BLaER1 (cell line): Measurements from ENCODE around the gene DHX35.
A peak's percentile ranks its signal among the peaks of the same experiment; 100 is the strongest.

ENCODE experiments used
- H3K27ac ChIP-seq: shearing (Covaris generic); formaldehyde crosslinking; 2 replicates; pipeline ENCODE4 v1.8.1; 2022
- H3K27me3 ChIP-seq: shearing (Covaris generic); formaldehyde crosslinking; 2 replicates; pipeline ENCODE4 v1.8.1; 2022
- H3K36me3 ChIP-seq: shearing (Covaris generic); formaldehyde crosslinking; 2 replicates; pipeline ENCODE4 v1.8.1; 2022
- H3K4me1 ChIP-seq: shearing (Covaris generic); formaldehyde crosslinking; 2 replicates; pipeline ENCODE4 v1.8.1; 2022
- H3K4me2 ChIP-seq: shearing (Covaris generic); formaldehyde crosslinking; 2 replicates; pipeline ENCODE4 v1.8.1; 2022
- H3K4me3 ChIP-seq: shearing (Covaris generic); formaldehyde crosslinking; 2 replicates; pipeline ENCODE4 v1.8.1; 2022
- H3K9ac ChIP-seq: shearing (Covaris generic); formaldehyde crosslinking; 2 replicates; pipeline ENCODE4 v1.8.1; 2022
- H3K9me3 ChIP-seq: shearing (Covaris generic); formaldehyde crosslinking; 2 replicates; pipeline ENCODE4 v1.8.1; 2022
- H4K20me1 ChIP-seq: shearing (Covaris generic); formaldehyde crosslinking; 2 replicates; pipeline ENCODE4 v1.8.1; 2022
- Cebpa-rat ChIP-seq: shearing (Covaris generic); IDR thresholded peaks from 2 replicates; pipeline ENCODE4 v1.8.1; 2022

DHX35 gene

DNA sequence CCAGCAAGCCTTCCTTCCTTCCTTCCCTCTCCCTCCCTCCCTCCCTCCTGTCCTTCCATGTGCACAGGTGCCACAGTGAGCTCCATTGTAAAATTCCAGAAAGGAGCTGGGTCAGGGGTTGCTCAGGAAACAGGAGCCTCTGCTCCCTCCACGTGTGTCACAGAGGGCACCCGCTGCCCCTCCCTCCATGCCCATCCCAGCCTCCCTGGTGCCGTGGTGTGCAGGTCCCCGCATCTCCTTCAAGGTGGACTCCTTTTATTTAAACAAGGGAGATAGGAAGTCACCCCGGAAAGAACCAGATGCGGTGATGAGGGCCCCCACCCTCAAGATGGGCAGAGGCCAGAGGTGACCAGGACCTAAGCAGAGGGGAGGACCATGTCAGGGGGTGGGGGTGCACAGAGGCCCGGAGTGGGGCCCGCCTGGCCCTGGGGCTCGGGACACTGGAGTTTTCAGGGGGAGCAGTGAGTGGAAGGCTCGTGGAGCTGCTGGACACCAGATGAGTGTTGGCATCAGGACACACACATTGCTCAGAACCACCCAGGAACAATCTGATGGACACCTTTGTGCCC lies 85.4 kb downstream of the DHX35 start:
- Histone ChIP-seq H3K4me3 (no peak overlapping the region), H3K27me3 (no peaks in the 10 kb centered on the region), H3K9me3 (no peaks in the 10 kb centered on the region), H3K4me2 (no peak overlapping the region), H4K20me1 (no peaks in the 10 kb centered on the region), H3K4me1 (peaks cover 11% of the 10 kb centered on the region), H3K9ac (no peak overlapping the region), H3K36me3 (peaks cover 7% of the 10 kb centered on the region), H3K27ac (no peak overlapping the region)
- TF ChIP-seq Cebpa-rat: no peak

DNA sequence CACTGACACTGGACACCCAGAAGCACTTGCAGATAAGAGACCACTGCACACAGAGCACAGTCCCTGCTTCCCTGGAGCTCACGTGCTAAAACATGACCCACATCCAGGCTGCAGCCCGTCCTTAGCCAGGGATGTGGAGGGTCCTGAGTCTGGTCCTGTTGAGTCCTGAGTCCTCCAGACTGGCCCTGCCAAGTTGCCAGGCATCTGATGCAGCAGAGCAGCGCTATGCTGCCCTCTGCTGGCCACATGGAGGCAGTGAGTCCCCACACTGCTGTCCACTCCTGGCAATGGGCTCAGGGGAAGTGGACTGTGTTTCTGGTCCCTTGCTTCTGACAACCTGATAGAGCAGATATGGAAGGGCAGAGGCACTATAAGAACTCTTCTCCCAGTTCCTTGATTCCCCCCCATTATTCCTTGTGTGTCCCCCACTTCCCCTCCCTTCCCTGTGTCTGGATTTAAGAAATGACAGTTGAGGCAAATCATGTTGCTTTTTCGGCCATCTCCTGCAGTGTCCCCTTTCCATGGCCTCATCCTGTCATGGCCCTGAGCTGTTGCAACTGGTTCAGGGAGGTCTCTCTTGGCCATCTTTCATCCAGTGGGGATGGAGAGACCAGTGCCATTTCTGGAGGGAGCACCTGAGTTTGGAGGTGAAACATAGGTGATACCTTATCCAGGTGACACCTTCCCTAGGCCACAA lies 86.0 kb downstream of the DHX35 start:
- Histone ChIP-seq H3K9me3 (no peaks in the 10 kb centered on the region), H3K4me3 (no peak overlapping the region), H4K20me1 (no peaks in the 10 kb centered on the region), H3K27ac (no peak overlapping the region), H3K36me3 (peaks cover under 1% of the 10 kb centered on the region), H3K4me2 (no peak overlapping the region), H3K27me3 (no peaks in the 10 kb centered on the region), H3K4me1 (peaks cover 11% of the 10 kb centered on the region), H3K9ac (no peak overlapping the region)
- TF ChIP-seq Cebpa-rat: no peak

DNA sequence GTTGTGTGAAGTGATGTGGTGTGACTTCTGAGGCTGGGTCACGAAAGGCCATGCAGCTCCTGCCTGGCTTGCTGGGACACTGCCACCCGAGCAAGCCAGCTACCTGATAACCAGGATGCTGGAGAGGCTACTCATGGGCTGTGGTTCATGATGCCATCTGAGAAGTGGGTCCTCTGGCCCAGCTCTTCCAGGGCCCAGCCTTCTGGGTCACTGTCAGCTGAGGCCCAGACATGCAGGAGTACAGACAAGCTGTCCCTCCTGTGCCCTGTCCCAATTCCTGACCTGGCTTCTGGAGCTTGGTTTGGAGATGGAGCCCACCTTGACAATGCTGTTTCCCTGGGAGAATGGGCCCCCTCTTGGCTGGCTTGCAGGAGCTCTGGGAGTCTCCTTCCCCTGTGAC lies 87.0 kb downstream of the DHX35 start:
- Histone ChIP-seq H3K9ac (peak overlapping the region; percentile 82; the same call in 1 of the 2 replicates), H3K4me1 (peaks cover 11% of the 10 kb centered on the region), H4K20me1 (no peaks in the 10 kb centered on the region), H3K27ac (no peak overlapping the region), H3K4me3 (peak overlapping the region; percentile 79; the same call in 1 of the 2 replicates), H3K9me3 (no peaks in the 10 kb centered on the region), H3K36me3 (no peaks in the 10 kb centered on the region), H3K4me2 (peak overlapping the region; percentile 94), H3K27me3 (no peaks in the 10 kb centered on the region)
- TF ChIP-seq Cebpa-rat: no peak

DNA sequence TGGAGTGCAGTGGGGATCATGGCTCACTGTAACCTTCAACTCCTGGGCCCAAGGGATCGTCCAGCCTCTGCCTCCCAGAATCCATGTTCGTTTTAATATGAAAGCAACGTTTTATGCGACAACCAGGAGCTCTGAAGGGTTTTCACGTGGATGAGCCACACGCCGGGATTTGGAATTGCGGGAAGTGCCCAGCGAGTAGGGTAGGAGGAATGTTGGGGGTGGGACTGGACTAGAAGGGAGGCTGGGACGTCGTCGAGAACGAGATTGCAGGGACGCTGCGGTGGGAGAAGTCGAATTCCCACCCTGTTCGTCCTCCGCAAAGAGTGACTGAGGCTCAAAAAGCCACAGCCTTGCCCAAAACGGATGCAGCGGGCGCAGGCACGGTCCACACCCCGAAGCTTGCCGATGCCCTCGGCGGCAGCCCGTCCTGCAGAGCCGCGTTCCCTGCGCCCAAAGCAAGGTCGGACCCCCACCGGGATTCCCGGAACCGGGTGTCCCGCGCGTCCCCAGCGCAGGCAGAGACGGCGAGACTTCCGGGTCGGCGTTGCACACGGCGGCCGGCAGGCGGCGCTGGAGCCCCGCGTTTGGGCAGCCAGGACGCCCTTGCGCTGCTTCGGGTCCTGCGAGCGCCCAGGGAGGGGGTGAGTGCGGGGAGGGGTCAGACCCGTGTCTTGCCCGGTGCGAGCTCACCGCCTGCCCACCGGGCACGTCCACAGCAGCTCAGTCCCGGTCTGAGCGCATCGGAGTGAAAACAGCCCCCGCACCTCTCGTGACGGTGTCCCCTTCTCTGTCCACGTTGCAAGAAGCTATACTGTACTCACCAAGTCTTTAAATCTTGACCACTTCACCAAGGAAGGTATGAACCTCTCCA lies 87.8 kb downstream of the DHX35 start:
- no peaks in the 10 kb centered on the region for H3K36me3 ChIP-seq
- peak overlapping the region; percentile 81 for H3K27ac ChIP-seq
- H3K9ac ChIP-seq: peak overlapping the region; percentile 82
- no peaks in the 10 kb centered on the region for H3K9me3 ChIP-seq
- H4K20me1 ChIP-seq: no peaks in the 10 kb centered on the region
- peak overlapping the region; percentile 94 for H3K4me2 ChIP-seq
- no peaks in the 10 kb centered on the region for H3K27me3 ChIP-seq
- peak overlapping the region; percentile 79 for H3K4me3 ChIP-seq
- H3K4me1 ChIP-seq: peaks cover 11% of the 10 kb centered on the region
- TF ChIP-seq Cebpa-rat: no peak

DNA sequence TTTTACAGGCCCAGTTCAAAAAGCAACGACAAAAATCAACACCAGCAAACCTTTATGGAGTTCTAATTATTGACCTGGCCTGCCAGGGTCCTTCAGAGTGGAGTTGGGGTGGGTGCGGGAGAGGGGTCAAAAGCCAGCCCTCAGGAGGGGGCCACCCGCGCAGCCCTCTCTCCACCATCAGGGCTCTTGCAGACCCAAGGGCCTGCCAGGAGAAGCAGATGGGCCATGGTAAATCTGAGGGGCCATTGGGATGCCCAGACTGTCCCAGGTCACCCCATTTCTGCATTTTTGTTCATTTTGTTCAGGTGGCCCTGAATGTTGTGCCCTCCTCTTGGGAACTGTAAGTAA lies 88.4 kb downstream of the DHX35 start:
- Histone ChIP-seq H3K9me3 (no peaks in the 10 kb centered on the region), H3K4me2 (peak overlapping the region; percentile 94), H3K4me3 (peak overlapping the region; percentile 79), H4K20me1 (no peaks in the 10 kb centered on the region), H3K36me3 (no peaks in the 10 kb centered on the region), H3K27me3 (no peaks in the 10 kb centered on the region), H3K27ac (peak overlapping the region; percentile 81), H3K4me1 (peaks cover 11% of the 10 kb centered on the region), H3K9ac (peak overlapping the region; percentile 82)
- TF ChIP-seq Cebpa-rat: no peak

DNA sequence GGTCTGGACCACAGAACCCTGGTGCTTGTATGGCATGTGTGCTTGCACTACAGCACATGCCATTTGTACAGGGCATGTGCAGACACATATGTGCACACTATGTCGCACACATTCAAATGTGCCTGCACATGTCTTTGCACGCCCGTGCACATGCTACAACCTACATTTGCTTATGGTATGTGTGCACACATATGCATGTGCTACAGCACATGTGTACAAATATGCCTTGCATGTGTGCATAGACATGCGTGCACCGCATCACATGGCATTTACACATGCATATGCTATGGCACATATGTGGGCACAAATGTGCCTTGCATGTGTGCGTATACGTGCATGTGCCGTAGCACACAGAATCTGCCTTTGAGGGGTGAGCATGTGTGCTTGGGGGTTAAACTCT lies 90.5 kb downstream of the DHX35 start:
- no peaks in the 10 kb centered on the region for H3K36me3 ChIP-seq
- no peaks in the 10 kb centered on the region for H3K9me3 ChIP-seq
- TF ChIP-seq Cebpa-rat: no peak
- H4K20me1 ChIP-seq: no peaks in the 10 kb centered on the region
- no peak overlapping the region for H3K4me2 ChIP-seq
- peaks cover 11% of the 10 kb centered on the region for H3K4me1 ChIP-seq
- no peak overlapping the region for H3K9ac ChIP-seq
- H3K27ac ChIP-seq: no peak overlapping the region
- no peak overlapping the region for H3K4me3 ChIP-seq
- no peaks in the 10 kb centered on the region for H3K27me3 ChIP-seq

DNA sequence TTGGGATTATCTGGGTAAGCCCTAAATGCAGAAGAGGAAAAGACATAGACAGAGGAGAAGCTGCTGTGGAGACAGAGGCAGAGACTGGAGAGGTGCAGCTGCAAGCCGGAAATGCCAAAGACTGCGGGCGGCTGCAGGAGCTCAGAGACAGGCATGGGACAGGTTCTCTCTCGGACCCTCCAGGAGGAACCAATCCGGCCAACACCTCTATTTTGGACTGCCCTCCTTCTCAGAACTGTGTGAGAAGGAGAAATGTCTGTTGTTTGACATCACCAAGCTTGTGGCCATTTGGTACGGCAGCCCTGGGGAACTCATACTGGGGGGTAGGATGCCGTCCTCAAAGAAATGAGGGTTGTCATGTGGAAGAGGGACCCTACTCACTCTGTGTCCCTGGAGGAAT lies 95.0 kb downstream of the DHX35 start:
- no peak overlapping the region for H3K27ac ChIP-seq
- no peak for TF ChIP-seq Cebpa-rat
- H3K27me3 ChIP-seq: no peaks in the 10 kb centered on the region
- H3K9me3 ChIP-seq: no peaks in the 10 kb centered on the region
- no peaks in the 10 kb centered on the region for H3K36me3 ChIP-seq
- H3K9ac ChIP-seq: no peak overlapping the region
- no peak overlapping the region for H3K4me2 ChIP-seq
- H3K4me3 ChIP-seq: no peak overlapping the region
- no peaks in the 10 kb centered on the region for H4K20me1 ChIP-seq
- H3K4me1 ChIP-seq: no peaks in the 10 kb centered on the region

DNA sequence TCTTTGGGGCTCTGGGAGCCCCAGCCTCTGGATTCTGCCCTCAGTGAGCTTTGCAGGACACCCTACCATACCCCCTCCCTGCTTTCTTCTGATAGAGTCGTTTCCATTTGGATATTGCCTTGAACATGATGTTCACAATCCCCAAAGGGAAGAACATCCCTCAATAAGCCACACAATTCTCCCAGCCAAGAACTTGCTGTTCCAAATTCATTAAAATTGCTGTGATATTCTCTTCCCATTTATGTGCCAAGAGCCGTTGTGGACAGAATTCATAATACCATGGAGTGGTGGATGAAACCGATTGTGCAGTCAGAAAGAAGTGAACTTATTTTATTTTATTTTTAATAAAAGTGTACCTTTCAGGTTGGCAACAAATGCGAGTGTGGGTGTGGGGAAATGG lies 95.8 kb downstream of the DHX35 start:
- H3K27me3 ChIP-seq: no peaks in the 10 kb centered on the region
- H3K9me3 ChIP-seq: no peaks in the 10 kb centered on the region
- TF ChIP-seq Cebpa-rat: no peak
- no peak overlapping the region for H3K4me2 ChIP-seq
- H3K4me1 ChIP-seq: no peaks in the 10 kb centered on the region
- H3K4me3 ChIP-seq: no peak overlapping the region
- no peaks in the 10 kb centered on the region for H3K36me3 ChIP-seq
- H3K27ac ChIP-seq: no peak overlapping the region
- no peak overlapping the region for H3K9ac ChIP-seq
- H4K20me1 ChIP-seq: no peaks in the 10 kb centered on the region

DNA sequence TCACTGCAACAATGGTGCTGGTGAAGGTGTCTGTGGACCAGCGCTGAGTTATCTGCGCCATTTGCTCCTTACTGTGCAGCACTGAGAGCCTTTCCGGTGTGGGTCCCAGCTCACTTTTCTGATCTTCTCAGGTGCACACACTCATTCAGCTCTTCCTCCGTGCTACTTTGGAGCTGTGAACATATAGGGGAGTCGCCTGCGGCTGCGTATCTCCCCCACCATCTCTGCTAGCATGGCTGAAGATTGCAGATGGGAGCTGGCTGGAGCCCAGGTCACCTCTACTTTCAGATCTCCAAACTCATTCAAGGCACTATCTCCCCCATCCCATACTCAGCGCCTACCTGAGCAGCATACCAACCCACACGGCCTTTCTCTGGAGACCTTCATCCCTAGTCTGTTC lies 96.9 kb downstream of the DHX35 start:
- TF ChIP-seq Cebpa-rat: no peak
- Histone ChIP-seq H3K4me2 (no peak overlapping the region), H3K27ac (no peak overlapping the region), H3K9ac (no peak overlapping the region), H3K36me3 (no peaks in the 10 kb centered on the region), H3K27me3 (no peaks in the 10 kb centered on the region), H3K9me3 (no peaks in the 10 kb centered on the region), H3K4me1 (no peaks in the 10 kb centered on the region), H4K20me1 (no peaks in the 10 kb centered on the region), H3K4me3 (no peak overlapping the region)
